PC-9 (cell line): Measurements from ENCODE around the gene SMO. TPM values are rescaled to one million over a fixed set of nuclear protein-coding genes. Genes with fewer than 3 reads are reported as not detected.
A peak's percentile ranks its signal among the peaks of the same experiment; 100 is the strongest.

Experiments used
- BruUV-seq: library from RNA; stranded (reverse); fragments of 400-500 nt; replicated peaks from 2 replicates; lab custom pipeline; 2021; lab: Mats Ljungman, UMichigan
- CTCF ChIA-PET: fragments of 300-600 bp; sonication (Branson Sonifier 250); formaldehyde crosslinking; loops from one replicate; lab custom pipeline; 2022; ENCODE audit warnings: antibody characterized with exemption; lab: Charles Lee
- POLR2A ChIA-PET: fragments of 300-600 bp; sonication (Branson Sonifier 250); formaldehyde crosslinking; loops from one replicate; lab custom pipeline; 2022; ENCODE audit warnings: antibody characterized with exemption; ENCODE audit not compliant: unreplicated experiment; lab: Charles Lee
- DNase-seq, 2 experiments: peaks; one replicate each; pipeline versions ENCODE4 v3.0.0 to v3.0.0-alpha.2; 2015 to 2022; ENCODE audit warnings: mixed read lengths in 1 of 2
- H2AFZ ChIP-seq: fragments of 200-600 bp; sonication (generic); 2 replicates; pipeline ENCODE4 v1.8.1; 2017; ENCODE audit warnings: antibody characterized with exemption
- H3F3A ChIP-seq: fragments of 200-600 bp; sonication (generic); 2 replicates; pipeline ENCODE4 v1.8.1; 2017; ENCODE audit warnings: antibody characterized with exemption, mild to moderate bottlenecking, low read depth; ENCODE audit not compliant: insufficient read depth
- H3K27ac ChIP-seq: fragments of 200-600 bp; sonication (generic); 2 replicates; pipeline ENCODE4 v1.6.1; 2016; ENCODE audit warnings: mixed run types
- H3K27me3 ChIP-seq: fragments of 200-600 bp; sonication (generic); 2 replicates; pipeline ENCODE4 v1.6.1; 2016; ENCODE audit warnings: low read depth, mixed run types; ENCODE audit not compliant: insufficient read depth
- H3K36me3 ChIP-seq: fragments of 200-600 bp; sonication (generic); 2 replicates; pipeline ENCODE4 v1.6.1; 2016; ENCODE audit warnings: low read depth, mixed run types
- H3K4me1 ChIP-seq: fragments of 200-600 bp; sonication (generic); replicated peaks from 2 replicates; pipeline ENCODE4 v1.6.1; 2016; ENCODE audit warnings: mixed run types; ENCODE audit not compliant: insufficient read depth
- H3K4me2 ChIP-seq: fragments of 200-600 bp; sonication (generic); 2 replicates; pipeline ENCODE4 v1.6.1; 2017; ENCODE audit warnings: mixed run types
- H3K4me3 ChIP-seq: fragments of 200-600 bp; sonication (generic); 2 replicates; pipeline ENCODE4 v1.6.1; 2016; ENCODE audit warnings: mixed run types
- H3K79me2 ChIP-seq: fragments of 200-600 bp; sonication (generic); 2 replicates; pipeline ENCODE4 v1.6.1; 2017; ENCODE audit warnings: low read depth, mixed run types
- H3K9me2 ChIP-seq: fragments of 200-600 bp; sonication (generic); 2 replicates; pipeline ENCODE4 v1.8.1; 2017; ENCODE audit warnings: mild to moderate bottlenecking; ENCODE audit not compliant: insufficient read depth
- H3K9me3 ChIP-seq: fragments of 200-600 bp; sonication (generic); 2 replicates; pipeline ENCODE4 v1.8.1; 2016; ENCODE audit warnings: low read depth; ENCODE audit not compliant: insufficient read depth
- H4K20me1 ChIP-seq: fragments of 200-600 bp; sonication (generic); 2 replicates; pipeline ENCODE4 v1.8.1; 2017; ENCODE audit not compliant: insufficient read depth
- EZH2 ChIP-seq: fragments of 200-600 bp; sonication (generic); IDR thresholded peaks from 2 replicates; pipeline ENCODE4 v1.8.0; 2017; ENCODE audit warnings: antibody characterized with exemption, low read depth
- intact Hi-C: fragments of 100-400 bp; cut with micrococcal nuclease; formaldehyde crosslinking; loops from one replicate; pipeline ENCODE4 v1.10.0; 2022; ENCODE audit not compliant: unreplicated experiment
- total RNA-seq: library from RNA; stranded (reverse); gene quantifications from 2 replicates; pipeline ENCODE4 v1.2.3, GENCODE V29; 2021
- TF ChIP-seq, protein P1 (sequence below): fragments of 200-600 bp; sonication (generic); conservative IDR thresholded peaks from 2 replicates; pipeline ENCODE4 v1.6.1; 2017; ENCODE audit warnings: mixed run types, antibody characterized with exemption, mild to moderate bottlenecking, moderate library complexity

The SMO gene
- total RNA-seq, 1 experiment from 2014 or later: 1.2 TPM

DNA sequence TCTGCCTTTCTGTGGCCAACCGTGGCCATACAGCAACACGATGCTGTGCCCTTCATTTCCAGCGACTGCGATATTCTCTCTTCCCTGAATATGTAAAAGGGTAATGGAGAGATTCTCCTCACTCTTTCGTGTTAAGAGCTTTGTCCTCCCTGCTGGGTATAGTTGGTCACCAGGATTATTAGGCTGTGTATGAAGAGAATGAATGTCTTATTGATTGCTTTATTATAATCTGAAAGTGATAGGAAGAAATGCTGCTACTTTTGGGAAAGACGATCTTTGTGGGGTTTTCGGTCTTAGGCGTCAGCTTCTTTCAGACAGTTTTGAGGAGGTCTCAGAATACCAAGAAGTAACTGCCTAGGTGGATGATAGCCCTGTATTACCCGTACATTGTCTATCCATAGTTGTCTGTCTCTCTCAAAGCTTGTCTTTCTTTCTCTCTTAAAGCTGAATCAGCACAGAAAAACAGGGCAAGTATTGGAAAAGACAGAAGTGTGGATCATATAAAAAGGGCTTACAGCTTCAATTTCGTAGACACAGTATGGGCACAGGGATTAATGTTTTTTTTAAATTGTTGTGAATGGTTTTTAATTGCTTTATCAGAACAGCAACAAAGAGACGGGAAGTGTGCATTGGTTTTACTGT, 37.6 kb downstream of the SMO start:
- ChIA-PET CTCF (interaction anchor here (0.6 to 1.0 kb wide), 4 partner anchors 9 to 141 kb away, joined by 3 read pairs; no protein-coding TSS in a partner anchor), POLR2A (interaction anchor here (0.6 kb wide), 1 partner anchor 46 kb away, joined by 4 read pairs; no protein-coding TSS in a partner anchor)

GRCh38 chr7:129227646-129228578, 39.5 kb downstream of the SMO start:
- POLR2A ChIA-PET: no interaction called here
- no TSS peak for BruUV-seq
- peaks cover 5% of the 10 kb centered on the region for H3F3A ChIP-seq
- H3K36me3 ChIP-seq: no peaks in the 10 kb centered on the region
- DNase-seq: no peak
- no peak overlapping the region for H2AFZ ChIP-seq
- CTCF ChIA-PET: interaction anchor here (0.7 to 0.9 kb wide), 2 partner anchors 43 to 96 kb away, joined by 3 read pairs; no protein-coding TSS in a partner anchor
- intact Hi-C loops: loop anchor here (10.0 kb wide), 1 partner anchor 847 kb away; the partner anchor contains the start of gene KLHDC10
- H3K4me2 ChIP-seq: no peak overlapping the region
- no peak overlapping the region for H3K4me3 ChIP-seq
- H4K20me1 ChIP-seq: no peaks in the 10 kb centered on the region
- no peaks in the 10 kb centered on the region for H3K9me3 ChIP-seq
- H3K27ac ChIP-seq: no peak overlapping the region
- H3K4me1 ChIP-seq: peaks cover 19% of the 10 kb centered on the region
- peaks cover 15% of the 10 kb centered on the region for H3K79me2 ChIP-seq
- TF ChIP-seq EZH2: no peak
- TF ChIP-seq, protein P1, sequence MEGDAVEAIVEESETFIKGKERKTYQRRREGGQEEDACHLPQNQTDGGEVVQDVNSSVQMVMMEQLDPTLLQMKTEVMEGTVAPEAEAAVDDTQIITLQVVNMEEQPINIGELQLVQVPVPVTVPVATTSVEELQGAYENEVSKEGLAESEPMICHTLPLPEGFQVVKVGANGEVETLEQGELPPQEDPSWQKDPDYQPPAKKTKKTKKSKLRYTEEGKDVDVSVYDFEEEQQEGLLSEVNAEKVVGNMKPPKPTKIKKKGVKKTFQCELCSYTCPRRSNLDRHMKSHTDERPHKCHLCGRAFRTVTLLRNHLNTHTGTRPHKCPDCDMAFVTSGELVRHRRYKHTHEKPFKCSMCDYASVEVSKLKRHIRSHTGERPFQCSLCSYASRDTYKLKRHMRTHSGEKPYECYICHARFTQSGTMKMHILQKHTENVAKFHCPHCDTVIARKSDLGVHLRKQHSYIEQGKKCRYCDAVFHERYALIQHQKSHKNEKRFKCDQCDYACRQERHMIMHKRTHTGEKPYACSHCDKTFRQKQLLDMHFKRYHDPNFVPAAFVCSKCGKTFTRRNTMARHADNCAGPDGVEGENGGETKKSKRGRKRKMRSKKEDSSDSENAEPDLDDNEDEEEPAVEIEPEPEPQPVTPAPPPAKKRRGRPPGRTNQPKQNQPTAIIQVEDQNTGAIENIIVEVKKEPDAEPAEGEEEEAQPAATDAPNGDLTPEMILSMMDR: no peak
- no peaks in the 10 kb centered on the region for H3K9me2 ChIP-seq
- no peaks in the 10 kb centered on the region for H3K27me3 ChIP-seq

More for the DNA sequence above, 37.6 kb downstream of the SMO start:
- H3K4me1 ChIP-seq: peaks cover 19% of the 10 kb centered on the region
- H3K79me2 ChIP-seq: peaks cover 15% of the 10 kb centered on the region
- H2AFZ ChIP-seq: peak overlapping the region; percentile 89
- peaks cover 5% of the 10 kb centered on the region for H3F3A ChIP-seq
- H4K20me1 ChIP-seq: no peaks in the 10 kb centered on the region
- peak overlapping the region; percentile 75 for H3K4me3 ChIP-seq
- TF ChIP-seq, protein P1: no peak
- TF ChIP-seq EZH2: no peak
- H3K9me3 ChIP-seq: no peaks in the 10 kb centered on the region
- TSS peak; percentile 48 for BruUV-seq
- H3K27ac ChIP-seq: peak overlapping the region; percentile 11; the same call in 1 of the 2 replicates
- no peaks in the 10 kb centered on the region for H3K9me2 ChIP-seq
- no peak for DNase-seq
- intact Hi-C loops: loop anchor here (2.0 to 10.0 kb wide), 4 partner anchors 69 to 849 kb away; partner anchors contain the start of gene KLHDC10
- peak overlapping the region; percentile 94 for H3K4me2 ChIP-seq
- no peaks in the 10 kb centered on the region for H3K36me3 ChIP-seq
- H3K27me3 ChIP-seq: no peaks in the 10 kb centered on the region

- Histone ChIP-seq H3K4me3 (no peak overlapping the region), H3K9me3 (no peaks in the 10 kb centered on the region), H3K4me2 (no peak overlapping the region), H3K79me2 (peaks cover 15% of the 10 kb centered on the region), H4K20me1 (no peaks in the 10 kb centered on the region), H3K27ac (no peak overlapping the region), H3K4me1 (peaks cover 15% of the 10 kb centered on the region), H2AFZ (no peak overlapping the region), H3K27me3 (no peaks in the 10 kb centered on the region), H3K9me2 (no peaks in the 10 kb centered on the region), H3F3A (peaks cover 5% of the 10 kb centered on the region), H3K36me3 (no peaks in the 10 kb centered on the region)
- POLR2A ChIA-PET: no interaction called here
- BruUV-seq: no TSS peak
- intact Hi-C loops: loop anchor here (10.0 kb wide), 1 partner anchor 846 kb away; the partner anchor contains the start of gene KLHDC10
- CTCF ChIA-PET: interaction anchor here (0.7 kb wide), 1 partner anchor 49 kb away, joined by 4 read pairs; no protein-coding TSS in a partner anchor
- TF ChIP-seq, protein P1: no peak
- TF ChIP-seq EZH2: no peak
- DNase-seq: no peak
Measured at GRCh38 chr7:129228633-129229032, 40.2 kb downstream of the SMO start.
